CD4-positive, alpha-beta T cell treated with Interleukin-4 for 4 hours (primary cell): ENCODE data around the gene FBXO48.

ENCODE experiments used
- DNase-seq: peaks from one replicate; pipeline ENCODE4 v3.0.0-alpha.2; 2020

FBXO48 gene

DNA sequence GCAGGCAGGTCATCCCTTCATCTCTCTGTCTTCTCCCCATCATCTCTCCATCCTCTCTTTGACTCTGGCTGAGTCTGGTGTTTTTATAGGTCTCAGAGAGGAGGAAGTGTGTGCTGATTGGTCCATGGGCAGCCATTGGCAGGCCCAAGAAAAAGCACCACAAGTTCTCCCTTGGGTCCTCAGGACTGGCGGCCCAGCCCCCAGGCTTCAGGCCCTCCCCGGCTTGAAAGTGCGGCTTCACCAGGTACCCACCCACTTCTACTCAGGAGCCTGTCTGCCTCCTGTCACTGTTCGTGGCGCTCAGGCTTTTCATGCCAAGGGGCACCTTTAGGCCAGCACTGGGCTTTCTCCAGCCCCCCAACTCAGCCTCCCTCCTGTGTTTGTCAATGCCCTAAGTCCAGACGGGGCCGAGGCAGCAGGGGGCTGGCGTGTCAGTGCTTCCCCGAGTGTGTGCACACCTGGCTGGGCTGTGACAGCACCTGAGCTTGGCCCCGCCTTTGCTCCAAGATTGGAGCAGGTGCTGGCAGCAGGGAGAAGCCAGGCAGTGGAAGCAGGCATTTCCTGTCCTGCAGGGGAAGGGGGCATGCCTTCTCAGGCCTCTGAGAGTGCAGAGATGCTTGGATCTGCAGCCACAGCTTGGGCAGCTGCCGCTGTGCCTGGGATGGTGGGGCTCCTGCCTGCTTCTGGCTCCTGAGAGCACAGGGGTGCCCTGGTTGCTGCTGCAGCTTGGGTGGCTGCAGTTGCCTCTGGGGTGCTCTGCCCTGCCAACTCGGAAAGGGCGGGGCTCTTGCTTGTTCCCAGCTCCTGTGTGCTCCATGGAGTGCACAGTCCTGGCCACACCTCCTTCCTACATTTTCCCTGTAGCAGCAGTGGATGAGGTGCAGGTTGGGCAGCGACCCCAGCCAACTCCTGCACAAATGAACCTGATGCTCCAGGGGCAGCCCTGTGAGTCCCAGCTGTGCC is 34.1 kb downstream of the FBXO48 start:
- DNase-seq = no peak

DNA sequence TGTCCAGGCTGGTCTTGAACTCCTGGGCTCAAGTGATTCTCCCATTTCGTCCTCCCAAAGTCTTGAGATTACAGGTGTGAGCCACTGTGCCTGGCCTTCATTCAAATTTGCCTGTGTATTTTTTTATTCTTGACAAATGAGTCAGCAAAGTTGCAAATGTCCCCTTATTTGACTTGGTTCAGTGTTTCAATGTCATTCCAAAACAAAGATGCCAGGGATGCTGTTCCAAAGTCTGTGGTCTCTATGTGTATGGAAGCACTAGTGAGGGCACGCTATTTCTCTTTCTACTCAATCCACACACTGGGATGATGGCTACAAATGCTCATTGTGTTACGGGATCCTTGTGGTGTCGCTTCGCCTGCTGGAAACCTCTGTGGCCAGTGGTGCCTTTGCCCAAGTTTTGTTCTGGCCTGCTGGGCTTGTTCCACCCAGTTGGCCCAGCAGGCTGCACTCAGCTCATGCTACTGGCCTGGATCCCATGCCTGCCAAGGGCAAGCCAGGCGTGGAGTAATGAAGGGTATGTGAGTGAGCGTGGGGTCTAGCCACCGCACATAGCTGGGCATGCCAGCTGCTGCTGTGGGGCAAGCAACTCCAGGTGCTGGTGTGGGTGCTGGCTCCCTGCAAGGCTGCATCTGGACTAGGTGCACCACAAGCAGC is 35.6 kb downstream of the FBXO48 start:
- no peak for DNase-seq

DNA sequence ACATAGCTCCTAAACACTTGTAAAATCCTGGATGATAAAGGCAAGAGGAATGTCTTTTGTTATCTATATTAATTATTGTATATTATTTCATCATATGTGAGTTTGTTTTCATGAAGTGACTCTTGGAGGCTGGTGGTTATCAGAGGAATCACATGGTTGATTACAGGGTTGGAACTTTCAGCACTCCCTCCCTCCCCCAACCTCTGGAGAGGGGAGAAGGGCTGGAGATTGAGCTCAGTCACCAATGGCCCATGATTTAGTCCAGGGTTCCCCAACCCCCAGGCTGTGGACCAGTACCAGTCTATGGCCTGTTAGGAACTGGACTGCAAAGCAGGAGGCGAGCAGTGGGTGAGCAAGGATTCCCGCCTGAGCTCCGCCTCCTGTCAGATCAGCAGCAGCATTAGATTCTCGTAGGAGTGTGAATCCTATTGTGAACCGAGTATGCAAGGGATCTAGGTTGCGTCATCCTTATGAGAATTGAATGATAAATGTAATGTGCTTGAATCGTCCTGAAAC is 37.7 kb downstream of the FBXO48 start:
- DNase-seq = no peak

DNA sequence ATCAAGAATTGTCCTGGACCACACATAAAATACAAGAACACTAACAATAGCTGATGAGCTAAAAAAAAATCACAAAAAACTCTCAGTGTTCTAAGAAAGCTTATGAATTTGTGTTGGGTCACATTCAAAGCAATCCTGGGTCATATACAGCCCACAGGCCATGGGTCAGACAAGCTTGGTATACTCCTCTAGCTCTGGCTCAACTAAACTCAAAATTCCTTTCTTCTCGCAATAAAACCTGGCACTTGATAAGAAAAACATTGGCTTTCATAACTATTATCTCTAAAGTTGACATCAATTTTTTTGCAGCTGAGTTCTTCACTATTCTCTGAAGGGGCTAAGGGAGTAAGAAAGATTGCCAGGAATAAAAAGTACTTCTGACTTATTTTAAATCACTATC is 38.3 kb downstream of the FBXO48 start:
- DNase-seq = no peak

DNA sequence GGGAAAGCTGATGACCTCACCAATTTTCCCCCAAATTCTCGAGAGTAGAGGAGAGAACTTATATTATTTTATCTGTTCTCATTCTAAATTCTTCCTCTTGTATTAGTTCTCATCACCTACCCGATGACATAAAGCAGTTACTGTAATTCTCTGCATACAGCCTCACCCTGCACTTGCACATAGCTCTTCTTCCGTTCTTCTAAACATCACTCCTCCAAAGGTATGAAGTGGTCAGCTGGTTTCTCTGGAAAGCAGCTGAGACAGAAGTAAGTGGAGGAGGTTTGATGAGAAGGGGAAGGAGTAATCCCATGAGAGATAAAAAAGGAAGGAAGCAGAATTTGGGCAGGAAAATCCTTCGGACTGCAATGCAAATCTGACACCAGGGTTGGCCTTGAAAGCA is 39.0 kb downstream of the FBXO48 start:
- DNase-seq = no peak

DNA sequence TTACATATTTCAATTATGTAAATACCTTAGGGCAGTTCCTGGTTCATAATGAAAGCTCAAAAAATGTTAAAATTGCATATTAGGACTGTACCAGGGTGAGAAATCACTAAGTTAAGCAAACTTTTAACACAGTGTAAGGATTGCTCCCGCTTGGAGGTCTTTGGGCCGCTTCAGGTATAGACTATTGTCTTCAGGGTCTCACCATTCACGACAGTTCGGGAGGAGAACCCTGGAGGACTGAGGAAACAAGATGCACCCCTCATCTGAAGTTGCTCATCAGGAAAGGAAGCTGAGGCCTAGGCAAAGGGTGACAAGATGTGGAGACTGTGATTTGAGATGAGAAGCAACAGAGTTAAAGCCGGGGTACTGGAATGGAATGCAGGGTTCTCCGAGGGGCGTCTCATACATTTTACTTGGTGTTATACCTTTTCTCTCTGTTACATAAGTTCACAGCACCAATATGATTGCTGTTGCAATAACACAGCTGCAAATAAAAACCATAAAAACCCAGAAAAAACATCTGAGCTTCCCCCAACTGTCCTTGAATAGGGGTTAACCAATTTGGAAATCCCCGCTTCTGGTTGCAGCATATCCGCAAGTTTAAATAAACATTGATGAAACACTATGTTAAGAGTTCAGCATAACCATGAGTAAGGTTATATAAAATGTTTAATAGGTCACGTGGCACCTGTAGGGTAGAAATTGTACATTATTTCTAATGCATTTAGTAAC is 40.1 kb downstream of the FBXO48 start:
- DNase-seq = peak; percentile 85

DNA sequence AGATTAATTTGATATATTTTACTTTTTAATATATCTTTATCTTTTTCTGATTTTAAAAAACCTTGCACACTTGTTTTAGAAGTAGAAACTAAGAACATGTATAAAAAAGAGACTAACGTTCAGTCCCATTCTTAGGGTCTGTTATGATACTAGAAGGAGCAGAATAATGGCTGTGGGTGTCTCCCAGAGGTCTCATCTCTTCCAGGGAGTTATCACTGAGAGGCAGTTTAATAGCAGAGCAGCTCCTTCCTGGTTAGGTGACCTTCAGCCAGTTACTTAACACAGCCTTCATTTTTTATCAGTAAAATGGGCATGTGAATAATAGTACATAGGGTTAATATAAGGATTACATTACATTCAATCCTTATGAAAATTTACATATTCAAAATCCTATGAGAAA is 40.6 kb downstream of the FBXO48 start:
- no peak for DNase-seq

DNA sequence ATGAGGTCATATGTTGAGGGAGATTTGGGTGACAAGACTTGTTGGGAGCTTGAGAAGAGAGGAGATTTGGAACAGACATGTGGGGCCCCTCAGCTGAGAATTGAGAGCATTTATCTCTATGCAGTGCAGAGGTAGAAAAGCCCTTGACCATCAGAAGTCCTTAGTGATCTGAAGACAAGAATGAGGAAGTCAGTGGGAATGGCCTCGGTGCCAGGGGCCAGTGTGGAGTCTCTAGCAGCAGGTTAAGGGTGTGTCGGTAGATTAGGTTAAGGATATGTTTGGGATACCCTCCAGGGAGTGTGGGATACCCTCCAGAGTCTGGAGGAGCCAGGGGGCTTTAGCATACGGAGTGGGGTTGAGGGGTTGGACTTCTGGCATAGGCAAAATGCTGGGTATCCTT is 41.6 kb downstream of the FBXO48 start:
- no peak for DNase-seq

DNA sequence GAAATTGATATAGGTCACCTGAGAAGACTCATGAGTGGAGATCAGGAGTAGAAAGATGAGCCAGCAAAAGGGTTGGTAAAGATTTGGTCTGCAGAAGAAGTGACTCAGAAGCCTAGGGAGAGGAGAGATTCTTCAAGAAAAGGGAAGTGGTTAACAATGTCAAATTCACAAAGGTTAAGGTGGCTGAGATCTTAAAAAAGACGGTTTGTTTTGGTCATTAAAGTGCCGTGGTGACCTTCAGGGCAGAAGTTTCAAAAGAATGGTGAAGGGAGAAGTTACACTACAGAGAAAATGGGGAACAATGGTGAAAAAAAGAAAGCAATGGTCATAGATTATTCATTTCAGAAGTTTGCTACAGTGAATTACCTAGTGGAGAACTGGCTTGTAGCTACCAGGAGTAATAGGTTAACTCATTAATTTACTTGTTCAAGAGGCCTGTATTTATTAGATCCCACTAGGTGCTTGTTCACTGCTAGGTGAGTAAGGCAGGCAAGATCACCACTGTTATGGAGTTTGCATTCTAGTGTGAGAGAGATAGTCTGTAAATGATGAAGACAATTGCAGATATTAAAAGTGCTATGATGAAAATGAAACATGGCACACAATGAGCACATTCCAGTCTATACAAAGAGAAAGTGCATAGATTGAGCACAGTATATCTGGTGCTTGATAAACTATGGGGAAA is 43.0 kb downstream of the FBXO48 start:
- peak; percentile 74 for DNase-seq

DNA sequence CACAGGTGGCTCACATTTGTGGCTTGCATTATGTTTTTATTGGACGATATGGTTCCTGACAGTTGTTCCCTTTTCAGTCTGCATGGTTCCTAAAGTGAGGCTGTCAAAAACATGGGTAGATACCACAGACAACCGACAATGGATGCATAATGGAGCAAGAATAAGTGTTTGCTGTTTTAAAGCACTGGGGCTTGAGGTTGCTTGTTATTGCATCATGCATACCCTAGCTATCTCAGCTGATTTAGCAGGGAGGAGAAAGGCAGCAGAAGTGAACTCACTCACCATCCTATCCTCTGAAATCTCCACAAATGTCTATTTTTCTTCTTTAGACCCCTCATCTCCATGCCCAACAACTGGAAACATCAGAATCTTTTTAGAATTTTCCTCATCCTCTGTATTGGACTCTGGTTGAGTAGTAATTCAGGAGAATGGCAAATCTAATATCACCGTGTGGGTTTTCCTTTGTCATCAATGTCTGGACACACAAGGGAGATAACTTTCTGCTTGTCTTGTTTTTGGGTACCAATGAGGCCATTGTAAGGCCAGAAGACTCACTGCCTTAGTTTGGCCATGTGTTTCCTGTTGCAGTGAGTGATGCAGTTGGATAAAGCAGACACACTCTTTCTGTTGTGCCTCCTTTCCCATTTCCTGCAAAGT is 46.7 kb downstream of the FBXO48 start:
- no peak for DNase-seq

DNA sequence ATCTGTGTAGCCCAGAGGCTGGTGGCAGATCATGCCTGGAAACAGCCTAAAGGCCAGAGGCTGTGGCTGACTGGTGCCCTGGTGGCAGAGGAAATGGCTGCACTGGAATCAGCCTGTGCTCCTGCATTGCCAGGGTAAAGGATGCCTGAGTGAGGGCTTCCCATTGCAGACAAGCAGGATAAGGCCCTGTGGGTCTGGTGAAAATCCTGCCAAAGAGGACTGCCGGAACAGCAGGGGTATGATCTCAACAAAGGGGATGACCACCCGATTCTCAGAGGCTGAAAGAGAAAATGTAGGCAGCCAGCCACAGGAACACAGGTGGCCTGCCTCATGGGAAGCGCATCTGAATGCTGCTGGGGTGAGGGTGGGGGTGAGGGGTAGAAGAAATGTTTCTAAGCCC is 48.2 kb downstream of the FBXO48 start:
- DNase-seq = no peak

DNA sequence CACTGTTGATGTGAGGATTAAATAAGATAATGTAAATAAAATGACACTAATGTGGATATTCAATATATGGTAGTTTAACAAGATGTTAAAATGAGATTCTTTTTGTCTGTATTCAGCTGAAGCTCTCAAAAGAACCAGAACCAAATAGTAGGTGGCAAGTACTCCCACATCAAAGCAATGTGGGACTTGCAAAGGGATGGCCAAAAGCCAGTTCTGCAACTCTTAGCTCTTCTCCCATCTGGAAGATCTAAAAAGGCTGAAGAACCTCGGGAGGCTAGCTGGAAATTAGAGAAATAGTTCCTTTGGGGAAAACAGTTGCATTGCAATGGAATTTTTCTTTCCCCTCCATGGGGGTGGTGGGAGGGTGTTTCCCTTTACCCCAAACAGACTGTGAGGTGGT is 48.7 kb downstream of the FBXO48 start:
- DNase-seq = no peak

DNA sequence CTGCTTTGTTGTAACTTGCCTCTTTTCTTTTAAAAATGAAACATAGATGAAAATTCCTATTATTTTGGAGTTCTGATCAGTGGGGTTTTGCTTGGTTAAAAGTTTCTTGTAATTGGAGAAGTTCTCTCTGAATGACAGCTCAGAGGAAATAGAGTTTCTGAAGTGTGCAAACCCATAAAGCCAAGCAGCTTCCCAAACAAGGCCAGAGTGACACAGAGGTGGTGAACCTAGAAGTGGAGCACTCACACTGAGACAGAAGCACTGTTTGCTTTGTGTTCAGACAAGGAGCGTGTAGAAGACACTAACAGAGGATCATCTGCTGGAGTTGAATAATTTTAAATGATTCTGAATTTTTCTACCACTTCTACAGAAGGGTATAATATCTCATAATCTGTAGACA is 49.2 kb downstream of the FBXO48 start:
- peak; percentile 24 for DNase-seq

DNA sequence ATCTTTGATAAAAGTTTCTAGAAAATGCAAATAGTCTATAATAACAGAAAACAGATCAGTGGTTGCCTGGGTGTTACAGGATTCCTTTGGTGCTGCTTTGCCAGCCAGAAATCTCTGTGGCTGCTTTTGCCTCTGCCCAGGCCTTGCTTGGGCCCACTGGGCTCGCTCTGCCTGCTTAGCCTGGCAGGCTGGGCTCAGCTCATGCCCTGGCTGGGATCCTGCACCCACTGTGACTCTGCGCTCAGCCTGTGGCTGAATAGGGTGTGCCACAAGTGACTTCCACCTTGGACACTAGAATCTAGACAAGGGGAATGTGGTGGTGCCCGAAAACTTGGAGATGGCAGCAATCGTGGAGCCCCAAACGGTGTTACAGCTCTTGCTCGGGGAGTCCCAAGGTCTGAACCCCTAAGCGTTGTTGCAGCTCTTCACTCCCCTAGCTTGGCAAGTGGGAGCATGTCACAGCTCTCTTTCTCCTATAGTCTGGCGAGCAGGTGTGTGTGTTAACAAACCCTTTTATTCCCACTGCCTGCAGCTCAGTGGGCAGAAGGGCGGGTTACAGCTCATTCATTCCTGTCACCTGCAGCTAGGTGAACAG is 50.9 kb downstream of the FBXO48 start:
- no peak for DNase-seq

DNA sequence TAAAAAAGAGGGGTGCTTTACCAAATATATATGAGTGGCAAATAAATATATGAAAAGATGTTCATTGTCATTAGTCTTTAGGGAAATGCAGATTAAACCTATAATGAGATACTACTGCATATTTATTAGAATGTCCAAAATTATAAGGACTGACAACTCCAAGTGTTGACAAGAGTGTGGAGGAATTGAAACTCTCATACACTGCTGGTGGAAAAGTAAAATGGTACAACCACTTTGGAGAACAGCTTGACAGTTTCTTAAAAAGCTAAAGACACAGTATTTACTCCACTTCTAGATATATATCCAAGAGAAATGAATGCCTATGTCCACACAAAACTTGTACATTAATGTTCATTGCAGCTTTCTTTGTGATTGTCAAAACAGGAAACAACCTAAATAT is 51.6 kb downstream of the FBXO48 start:
- DNase-seq = no peak

DNA sequence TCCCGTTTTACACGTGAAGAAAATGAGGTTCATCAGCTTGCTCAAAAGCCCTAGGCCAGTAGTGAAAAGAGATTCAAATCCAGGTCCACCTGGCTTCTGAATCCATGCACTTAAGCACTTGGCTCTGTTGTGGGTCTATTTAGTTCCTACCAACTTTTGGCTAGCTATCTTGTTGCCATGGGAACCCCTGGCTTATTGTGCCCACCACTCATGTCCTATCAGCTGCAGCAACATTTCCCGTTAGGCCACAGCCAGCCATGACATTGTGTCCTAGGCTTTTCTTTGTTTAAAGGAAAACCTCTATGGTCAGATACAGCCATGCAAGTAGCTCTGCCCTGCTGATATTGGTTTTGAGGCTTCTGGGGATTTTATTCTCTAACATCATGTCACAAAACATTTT is 52.2 kb downstream of the FBXO48 start:
- DNase-seq = no peak

DNA sequence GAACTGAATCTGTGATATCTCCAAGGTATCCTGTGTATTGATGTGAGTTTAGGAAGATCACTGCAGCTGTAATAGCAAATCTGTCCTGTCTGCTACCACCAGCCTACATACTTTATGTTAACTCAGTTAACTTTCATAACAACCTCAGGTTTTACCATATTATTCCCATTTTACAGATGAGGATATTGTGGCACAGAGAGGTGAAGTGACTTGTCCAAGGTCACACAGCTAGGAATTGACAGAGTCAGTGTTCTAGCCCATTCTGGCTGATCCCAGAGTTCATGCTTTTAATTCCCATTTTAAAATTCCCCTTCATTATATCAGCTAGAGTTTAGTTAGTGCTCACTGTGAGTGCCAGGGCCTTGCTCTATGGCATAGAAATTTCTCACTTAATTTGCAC is 52.6 kb downstream of the FBXO48 start:
- DNase-seq = no peak

DNA sequence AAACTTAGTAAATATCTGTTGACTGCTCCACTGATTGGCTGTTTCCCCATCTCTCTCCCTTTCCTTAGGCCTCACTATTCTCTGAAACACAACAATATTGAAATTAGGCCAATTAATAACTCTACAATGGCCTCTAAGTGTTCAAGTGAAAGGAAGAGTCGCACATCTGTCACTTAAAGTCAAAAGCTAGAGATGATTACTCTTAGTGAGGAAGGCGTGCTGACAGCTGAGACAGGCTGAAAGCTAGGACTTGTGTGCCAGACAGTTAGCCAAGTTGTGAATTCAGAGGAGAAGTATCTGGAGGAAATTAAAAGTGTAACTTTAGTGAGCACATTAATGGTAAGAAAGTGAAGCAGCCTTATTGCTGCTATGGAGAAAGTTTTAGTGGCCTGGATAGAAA is 53.6 kb downstream of the FBXO48 start:
- DNase-seq = no peak

DNA sequence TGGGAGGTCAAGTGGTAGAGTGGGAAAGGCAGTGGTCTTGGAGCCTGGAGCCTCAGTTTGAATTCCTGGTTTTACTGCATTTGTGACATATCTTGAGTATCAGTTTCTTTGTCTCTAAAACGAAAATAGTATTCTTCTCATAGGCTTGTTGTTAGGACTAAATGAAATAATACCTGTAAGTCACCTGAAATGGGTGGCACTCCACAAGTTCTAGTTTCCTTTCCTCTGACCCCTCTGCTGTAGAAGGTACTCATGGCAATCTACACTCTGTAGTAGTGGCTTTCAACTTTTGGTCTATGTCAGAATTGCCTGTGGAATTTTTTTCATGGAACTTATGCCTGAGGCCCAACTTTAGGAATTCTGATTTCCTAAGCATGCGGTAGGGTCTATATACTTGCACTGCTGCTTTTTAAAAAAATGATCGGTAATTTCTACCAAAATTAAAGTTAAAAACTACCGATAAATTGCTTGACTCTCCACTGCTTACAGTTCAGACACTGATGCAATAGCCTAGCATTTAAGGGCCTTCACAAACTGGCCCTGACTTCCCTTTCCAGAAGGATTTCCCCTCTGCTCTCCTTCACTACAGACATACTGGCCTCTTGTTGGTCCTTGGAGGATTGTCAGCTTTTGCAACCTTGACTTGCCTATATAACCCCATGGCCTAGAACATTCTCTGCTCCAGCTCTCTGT is 54.8 kb downstream of the FBXO48 start:
- no peak for DNase-seq

DNA sequence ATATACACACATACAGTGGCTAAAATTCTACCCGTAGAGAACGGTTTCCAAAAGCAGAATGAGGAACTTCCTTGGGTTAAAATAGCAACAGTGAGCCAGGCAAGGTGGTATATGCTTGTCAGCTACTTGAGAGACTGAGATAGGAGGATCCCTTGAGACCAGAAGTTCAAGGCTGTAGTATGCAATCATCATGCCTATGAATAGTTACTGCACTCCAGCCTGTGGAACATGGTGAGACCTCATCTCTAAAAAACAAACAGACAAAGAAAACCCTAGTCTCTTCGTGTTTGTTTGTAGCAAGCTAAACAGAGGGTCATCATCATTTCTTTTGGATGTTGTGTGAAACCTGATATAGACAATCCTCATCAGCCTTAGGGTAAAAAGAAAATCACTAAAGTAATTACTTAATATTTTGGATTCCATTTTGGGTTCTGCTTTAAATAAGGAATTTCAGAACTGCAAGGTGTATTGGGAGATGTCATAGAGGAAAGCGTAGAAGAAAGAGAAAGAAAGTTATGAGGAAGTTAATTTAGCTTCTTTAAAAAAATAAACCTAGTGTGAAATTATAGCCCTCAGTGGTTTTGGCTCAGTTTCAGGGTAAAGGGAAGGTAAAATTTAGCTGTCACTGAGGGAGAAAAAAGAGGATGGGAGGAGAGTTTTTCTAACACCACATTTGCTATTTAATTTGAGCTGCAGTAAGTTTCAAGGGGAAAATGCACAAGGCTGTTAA is 55.5 kb downstream of the FBXO48 start:
- DNase-seq = no peak
